ENCODE measurements around the gene HIPK2. TPM values are rescaled to one million over a fixed set of nuclear protein-coding genes. Genes with fewer than 3 reads are reported as not detected.

The HIPK2 gene
- polyA plus RNA-seq, 3 donors = 1.6 to 12.1 (median 3.0) TPM

- WGBS (ENCODE audit: insufficient coverage) = 100% methylated on average over 1 of the region's 2 CpGs
- H3K4me3 Mint-ChIP-seq = no peak overlapping the region
- H3K79me2 ChIP-seq (ENCODE audit: insufficient read depth, low read length) = peaks cover 95% of the 10 kb centered on the region
- peaks cover 10 to 14% of the 10 kb centered on the region in 2 donors for H3K36me3 ChIP-seq (replicated peaks in 1 of 2; ENCODE audit: control insufficient read depth in 1 of 2, insufficient read depth in 2 of 2, low read length in 2 of 2)
- no peaks in the 10 kb centered on the region for H3K9me3 Mint-ChIP-seq
- H3K4me3 ChIP-seq (replicated peaks in 1 of 3; ENCODE audit: low read depth in 2 of 3, low read length in 3 of 3) = no peak overlapping the region
- no peak for DNase-seq
- H2AFZ ChIP-seq (ENCODE audit: insufficient read depth, low read depth, low read length, poor library complexity, severe bottlenecking) = no peak overlapping the region
- H3K27ac Mint-ChIP-seq = peak overlapping the region in 1 of 7 donors; percentile 1
- H3K9ac ChIP-seq (ENCODE audit: insufficient read depth, low read length, poor library complexity, severe bottlenecking) = no peak overlapping the region
- H3K4me1 ChIP-seq (ENCODE audit: control insufficient read depth in 1 of 2, insufficient read depth in 2 of 2, low read length in 2 of 2) = peaks cover 25 to 36% of the 10 kb centered on the region in 2 donors
- peaks cover 74% of the 10 kb centered on the region for H4K20me1 ChIP-seq (ENCODE audit: insufficient read depth, low read length)
- intact Hi-C loops (cut with micrococcal nuclease) = no loop called here
- no peaks in the 10 kb centered on the region for H3K9me3 ChIP-seq (replicated peaks in 1 of 2; ENCODE audit: control insufficient read depth in 1 of 2, insufficient read depth in 1 of 2, low read length in 2 of 2)
- peaks cover 0 to 1% (median 0%) of the 10 kb centered on the region in 3 donors for H3K27me3 Mint-ChIP-seq (ENCODE audit: low read depth in 3 of 3)
- no peak for TF ChIP-seq CTCF (IDR thresholded peaks at IDR 0.05)
- no peaks in the 10 kb centered on the region for H3K27me3 ChIP-seq (ENCODE audit: control insufficient read depth in 2 of 2, insufficient read depth in 2 of 2, low read length in 2 of 2)
- no peak overlapping the region for H3K27ac ChIP-seq (ENCODE audit: low read depth in 1 of 2, low read length in 2 of 2)
- no peak overlapping the region for H3K4me2 ChIP-seq (replicated peaks; ENCODE audit: extremely low read depth, low read length, poor library complexity, severe bottlenecking)
- peaks cover 49 to 51% of the 10 kb centered on the region in 2 donors for H3K36me3 Mint-ChIP-seq
- H3K4me1 Mint-ChIP-seq = peaks cover 54% of the 10 kb centered on the region
Observed at GRCh38 chr7:139743267-139743966, 34.4 kb downstream of the HIPK2 start.

DNA sequence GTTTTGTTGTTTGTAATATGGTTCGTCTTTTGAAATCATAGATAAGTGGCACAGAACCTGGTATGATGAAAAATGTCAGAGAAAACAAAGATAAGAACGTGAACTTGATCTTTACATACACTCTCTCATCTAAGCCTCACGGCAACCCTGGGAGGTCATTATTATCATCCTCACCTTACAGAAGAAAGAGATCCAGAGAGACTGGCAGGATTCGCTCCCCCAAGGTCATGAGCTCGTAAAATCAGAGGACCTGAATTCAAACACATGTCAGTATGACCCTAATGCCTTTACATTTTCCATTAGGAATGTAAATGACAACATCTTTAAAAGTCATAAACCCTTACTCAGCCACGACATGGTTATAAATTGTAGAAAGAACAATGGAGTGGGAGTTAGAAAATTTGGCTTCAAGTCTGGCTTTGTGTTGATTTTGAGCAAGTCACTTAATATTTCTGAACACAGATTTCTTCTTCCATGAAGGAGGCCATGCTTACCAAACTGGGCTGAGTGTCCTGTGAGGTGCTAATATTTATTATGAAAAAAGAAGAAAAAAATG is 35.9 kb downstream of the HIPK2 start:
- Mint-ChIP-seq H3K4me1 (peaks cover 64% of the 10 kb centered on the region), H3K9me3 (no peaks in the 10 kb centered on the region), H3K27ac (no peak overlapping the region), H3K27me3 (ENCODE audit: low read depth in 3 of 3) (peaks cover 0 to 1% (median 0%) of the 10 kb centered on the region in 3 donors), H3K4me3 (no peak overlapping the region), H3K36me3 (peaks cover 45 to 61% of the 10 kb centered on the region in 2 donors)
- intact Hi-C loops (cut with micrococcal nuclease) = no loop called here
- Histone ChIP-seq H3K4me1 (ENCODE audit: control insufficient read depth in 1 of 2, insufficient read depth in 2 of 2, low read length in 2 of 2) (peaks cover 30 to 43% of the 10 kb centered on the region in 2 donors), H3K36me3 (replicated peaks in 1 of 2; ENCODE audit: control insufficient read depth in 1 of 2, insufficient read depth in 2 of 2, low read length in 2 of 2) (peaks cover 10 to 15% of the 10 kb centered on the region in 2 donors), H3K27me3 (ENCODE audit: control insufficient read depth in 2 of 2, insufficient read depth in 2 of 2, low read length in 2 of 2) (no peaks in the 10 kb centered on the region), H3K4me2 (replicated peaks; ENCODE audit: extremely low read depth, low read length, poor library complexity, severe bottlenecking) (no peak overlapping the region), H4K20me1 (ENCODE audit: insufficient read depth, low read length) (peaks cover 62% of the 10 kb centered on the region), H2AFZ (ENCODE audit: insufficient read depth, low read depth, low read length, poor library complexity, severe bottlenecking) (no peak overlapping the region), H3K4me3 (replicated peaks in 1 of 3; ENCODE audit: low read depth in 2 of 3, low read length in 3 of 3) (no peak overlapping the region), H3K9ac (ENCODE audit: insufficient read depth, low read length, poor library complexity, severe bottlenecking) (no peak overlapping the region), H3K79me2 (ENCODE audit: insufficient read depth, low read length) (peaks cover 95% of the 10 kb centered on the region), H3K9me3 (replicated peaks in 1 of 2; ENCODE audit: control insufficient read depth in 1 of 2, insufficient read depth in 1 of 2, low read length in 2 of 2) (no peaks in the 10 kb centered on the region), H3K27ac (ENCODE audit: low read depth in 1 of 2, low read length in 2 of 2) (no peak overlapping the region)
- 87% methylated on average over 2 of the region's 6 CpGs for WGBS (ENCODE audit: insufficient coverage)
- DNase-seq = no peak
- TF ChIP-seq CTCF (IDR thresholded peaks at IDR 0.05) = no peak

All from CD14-positive monocyte (primary cell).